ENCODE measurements around the gene ELP1.
"Not testable (repeated sequence)": the region's sequence is repeated elsewhere in the genome, so short reads cannot be mapped to it uniquely, and the experiment has no call there.

ELP1 gene

DNA sequence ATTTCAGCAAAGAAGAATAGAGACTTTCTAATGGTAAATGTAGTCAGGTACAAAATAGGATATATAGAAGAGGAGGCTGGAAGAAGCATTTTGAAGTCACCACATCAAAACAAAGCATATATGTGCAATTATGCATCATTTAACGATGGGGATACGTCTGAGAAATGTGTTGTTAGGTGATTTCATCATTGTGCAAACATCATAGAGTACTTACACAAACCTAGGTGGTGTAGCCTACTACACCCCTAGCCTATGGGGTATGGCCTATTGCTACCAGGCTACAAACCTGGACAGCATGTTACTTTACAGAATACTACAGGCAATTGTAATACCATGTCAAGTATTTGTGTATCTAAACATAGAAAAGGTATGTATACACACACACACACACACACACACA, 28.4 kb downstream of the ELP1 start:
- Histone ChIP-seq H3K4me2 (ENCODE audit: low read length) (no peak overlapping the region), H3K9me3 (ENCODE audit: insufficient read depth, low read length) (no peaks in the 10 kb centered on the region), H3K36me3 (replicated peaks; ENCODE audit: low read depth, low read length) (peaks cover 39% of the 10 kb centered on the region), H3K4me1 (ENCODE audit: low read length) (no peaks in the 10 kb centered on the region), H3K27ac (ENCODE audit: low read length) (no peak overlapping the region), H3K4me3 (ENCODE audit: low read length) (no peak overlapping the region), H2AFZ (ENCODE audit: low read depth, low read length) (no peak overlapping the region), H3K27me3 (ENCODE audit: low read depth, low read length) (no peaks in the 10 kb centered on the region), H4K20me1 (ENCODE audit: insufficient read depth, low read length) (no peaks in the 10 kb centered on the region), H3K9ac (ENCODE audit: low read length) (no peak overlapping the region), H3K79me2 (ENCODE audit: low read length) (no peaks in the 10 kb centered on the region)
- TF ChIP-seq, protein P1, sequence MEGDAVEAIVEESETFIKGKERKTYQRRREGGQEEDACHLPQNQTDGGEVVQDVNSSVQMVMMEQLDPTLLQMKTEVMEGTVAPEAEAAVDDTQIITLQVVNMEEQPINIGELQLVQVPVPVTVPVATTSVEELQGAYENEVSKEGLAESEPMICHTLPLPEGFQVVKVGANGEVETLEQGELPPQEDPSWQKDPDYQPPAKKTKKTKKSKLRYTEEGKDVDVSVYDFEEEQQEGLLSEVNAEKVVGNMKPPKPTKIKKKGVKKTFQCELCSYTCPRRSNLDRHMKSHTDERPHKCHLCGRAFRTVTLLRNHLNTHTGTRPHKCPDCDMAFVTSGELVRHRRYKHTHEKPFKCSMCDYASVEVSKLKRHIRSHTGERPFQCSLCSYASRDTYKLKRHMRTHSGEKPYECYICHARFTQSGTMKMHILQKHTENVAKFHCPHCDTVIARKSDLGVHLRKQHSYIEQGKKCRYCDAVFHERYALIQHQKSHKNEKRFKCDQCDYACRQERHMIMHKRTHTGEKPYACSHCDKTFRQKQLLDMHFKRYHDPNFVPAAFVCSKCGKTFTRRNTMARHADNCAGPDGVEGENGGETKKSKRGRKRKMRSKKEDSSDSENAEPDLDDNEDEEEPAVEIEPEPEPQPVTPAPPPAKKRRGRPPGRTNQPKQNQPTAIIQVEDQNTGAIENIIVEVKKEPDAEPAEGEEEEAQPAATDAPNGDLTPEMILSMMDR (IDR thresholded peaks at IDR 0.05; ENCODE audit: low read depth, low read length), result no peak
- no peak for TF ChIP-seq EZH2phosphoT487 (IDR thresholded peaks at IDR 0.05; ENCODE audit: low read depth)

DNA sequence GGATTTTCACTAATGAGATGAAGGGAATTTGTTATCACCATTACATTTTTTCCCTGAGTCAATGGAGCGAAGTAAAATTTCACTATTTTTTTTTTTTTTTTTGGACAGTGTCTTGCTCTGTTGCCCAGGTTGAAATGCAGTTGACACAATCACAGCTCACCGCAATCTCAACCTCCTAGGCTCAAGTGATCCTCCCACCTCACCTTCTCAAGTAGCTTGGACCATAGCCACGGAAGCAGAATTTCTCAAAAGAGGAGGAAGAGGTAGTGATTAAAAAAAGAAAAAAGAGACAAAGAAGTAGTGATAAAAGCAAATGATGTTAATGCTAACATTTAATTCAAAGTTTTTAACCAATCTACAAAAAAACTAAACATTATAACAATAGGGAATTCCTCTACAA, 29.8 kb downstream of the ELP1 start:
- Histone ChIP-seq H4K20me1 (ENCODE audit: insufficient read depth, low read length) (no peaks in the 10 kb centered on the region), H3K36me3 (replicated peaks; ENCODE audit: low read depth, low read length) (peaks cover 41% of the 10 kb centered on the region), H3K4me2 (ENCODE audit: low read length) (no peak overlapping the region), H3K9me3 (ENCODE audit: insufficient read depth, low read length) (no peaks in the 10 kb centered on the region), H3K9ac (ENCODE audit: low read length) (no peak overlapping the region), H2AFZ (ENCODE audit: low read depth, low read length) (no peak overlapping the region), H3K27ac (ENCODE audit: low read length) (no peak overlapping the region), H3K79me2 (ENCODE audit: low read length) (no peaks in the 10 kb centered on the region), H3K4me3 (ENCODE audit: low read length) (no peak overlapping the region), H3K4me1 (ENCODE audit: low read length) (no peaks in the 10 kb centered on the region), H3K27me3 (ENCODE audit: low read depth, low read length) (no peaks in the 10 kb centered on the region)
- TF ChIP-seq EZH2phosphoT487 (IDR thresholded peaks at IDR 0.05; ENCODE audit: low read depth), result no peak
- TF ChIP-seq, protein P1 (IDR thresholded peaks at IDR 0.05; ENCODE audit: low read depth, low read length), result no peak

DNA sequence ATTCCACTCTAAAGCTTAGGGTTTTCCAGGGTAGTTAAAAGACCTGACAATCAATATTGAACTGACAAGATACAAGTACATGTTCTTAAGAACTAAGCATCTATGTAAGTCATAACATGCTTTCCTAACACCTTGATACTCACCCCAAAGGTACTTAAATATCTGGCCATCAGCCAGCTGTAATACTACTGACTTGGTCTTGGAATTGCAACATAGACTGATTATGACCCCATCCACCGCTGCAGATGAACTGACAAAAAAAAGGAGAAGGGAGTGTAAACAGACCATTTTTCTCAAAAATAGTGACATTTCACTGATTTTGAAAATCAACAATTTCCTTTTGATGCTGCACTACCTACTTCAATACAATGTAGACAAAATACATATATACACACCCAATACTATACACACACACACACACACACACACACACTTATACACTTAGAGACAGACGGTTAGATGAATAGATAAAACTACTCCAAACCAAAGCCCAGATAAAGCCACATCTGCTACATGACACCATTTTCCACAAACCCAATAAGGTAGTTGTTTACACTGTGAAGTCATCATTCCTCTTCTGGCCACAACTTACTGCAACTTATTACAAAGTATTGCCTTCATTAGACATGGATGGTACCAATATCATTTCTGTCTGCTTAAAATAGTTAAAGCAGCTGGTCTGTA, 30.4 kb downstream of the ELP1 start:
- no peak for TF ChIP-seq EZH2phosphoT487 (IDR thresholded peaks at IDR 0.05; ENCODE audit: low read depth)
- TF ChIP-seq, protein P1 (IDR thresholded peaks at IDR 0.05; ENCODE audit: low read depth, low read length), result no peak
- peaks cover 37% of the 10 kb centered on the region for H3K36me3 ChIP-seq (replicated peaks; ENCODE audit: low read depth, low read length)
- no peaks in the 10 kb centered on the region for H3K27me3 ChIP-seq (ENCODE audit: low read depth, low read length)
- H3K27ac ChIP-seq (ENCODE audit: low read length), result no peak overlapping the region
- H3K4me2 ChIP-seq (ENCODE audit: low read length), result no peak overlapping the region
- no peaks in the 10 kb centered on the region for H3K79me2 ChIP-seq (ENCODE audit: low read length)
- no peak overlapping the region for H3K9ac ChIP-seq (ENCODE audit: low read length)
- H3K9me3 ChIP-seq (ENCODE audit: insufficient read depth, low read length), result no peaks in the 10 kb centered on the region
- no peaks in the 10 kb centered on the region for H3K4me1 ChIP-seq (ENCODE audit: low read length)
- H2AFZ ChIP-seq (ENCODE audit: low read depth, low read length), result no peak overlapping the region
- H4K20me1 ChIP-seq (ENCODE audit: insufficient read depth, low read length), result no peaks in the 10 kb centered on the region
- no peak overlapping the region for H3K4me3 ChIP-seq (ENCODE audit: low read length)

DNA sequence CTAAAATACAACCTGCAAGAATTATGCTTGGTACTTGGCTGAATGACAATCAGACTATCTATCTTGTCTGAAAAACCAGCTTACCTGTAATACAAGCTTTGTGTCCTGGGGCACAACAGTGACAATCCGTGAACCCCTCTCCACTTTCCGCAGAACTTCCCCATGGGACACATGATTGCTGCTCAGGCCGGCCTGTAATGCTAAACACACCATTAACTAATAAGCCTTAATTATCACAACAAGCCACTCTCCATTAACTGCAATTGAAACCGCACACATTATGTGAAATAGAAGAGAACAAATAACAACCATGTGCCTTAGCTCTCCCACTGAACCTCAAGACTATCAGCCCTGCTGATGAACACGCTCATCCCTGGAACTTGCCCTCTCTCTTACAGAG, 33.7 kb downstream of the ELP1 start:
- Histone ChIP-seq H4K20me1 (ENCODE audit: insufficient read depth, low read length) (no peaks in the 10 kb centered on the region), H3K36me3 (replicated peaks; ENCODE audit: low read depth, low read length) (peaks cover 40% of the 10 kb centered on the region)
- no peak for TF ChIP-seq EZH2phosphoT487 (IDR thresholded peaks at IDR 0.05; ENCODE audit: low read depth)
- TF ChIP-seq, protein P1 (IDR thresholded peaks at IDR 0.05; ENCODE audit: low read depth, low read length), result no peak

DNA sequence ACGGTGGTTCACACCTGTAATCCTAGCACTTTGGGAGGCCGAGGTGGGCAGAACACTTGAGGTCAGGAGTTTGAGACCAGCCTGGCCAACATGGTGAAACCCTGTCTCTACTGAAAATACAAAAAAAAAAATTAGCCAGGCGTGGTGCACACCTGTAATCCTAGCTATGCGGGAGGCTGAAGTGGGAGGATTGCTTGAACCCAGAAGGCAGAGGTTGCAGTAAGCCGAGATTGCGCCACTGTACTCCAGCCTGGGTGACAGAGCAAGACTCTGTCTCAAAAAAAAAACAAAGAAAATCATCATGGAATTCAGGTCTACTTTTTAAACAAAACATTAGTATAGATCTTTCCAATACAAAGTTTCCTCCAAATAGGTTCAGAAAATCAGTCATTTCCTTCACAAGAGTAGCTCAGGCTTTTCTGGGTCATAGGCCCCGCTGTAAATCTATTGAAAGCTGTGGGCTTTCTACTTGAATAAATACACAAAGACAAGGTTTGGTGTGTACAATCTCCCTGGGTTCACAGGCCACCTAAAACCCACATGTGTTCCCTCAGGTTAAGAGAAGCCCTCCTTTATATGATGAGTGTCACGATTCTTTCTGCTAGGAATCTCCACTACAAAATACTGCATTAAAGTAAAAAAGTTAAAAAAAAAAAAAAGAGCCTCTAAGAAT, 34.8 kb downstream of the ELP1 start:
- H3K4me1 ChIP-seq (ENCODE audit: low read length); H3K9ac ChIP-seq (ENCODE audit: low read length); H3K27ac ChIP-seq (ENCODE audit: low read length); H4K20me1 ChIP-seq (ENCODE audit: insufficient read depth, low read length); H3K4me2 ChIP-seq (ENCODE audit: low read length); H3K4me3 ChIP-seq (ENCODE audit: low read length); H2AFZ ChIP-seq (ENCODE audit: low read depth, low read length); H3K79me2 ChIP-seq (ENCODE audit: low read length); H3K9me3 ChIP-seq (ENCODE audit: insufficient read depth, low read length); H3K27me3 ChIP-seq (ENCODE audit: low read depth, low read length): not testable (repeated sequence)
- peaks cover 49% of the 10 kb centered on the region for H3K36me3 ChIP-seq (replicated peaks; ENCODE audit: low read depth, low read length)

More for the DNA sequence above, 33.7 kb downstream of the ELP1 start:
- H3K4me2 ChIP-seq (ENCODE audit: low read length), result no peak overlapping the region
- no peaks in the 10 kb centered on the region for H3K79me2 ChIP-seq (ENCODE audit: low read length)
- no peak overlapping the region for H3K9ac ChIP-seq (ENCODE audit: low read length)
- H3K4me1 ChIP-seq (ENCODE audit: low read length), result no peaks in the 10 kb centered on the region
- H3K27me3 ChIP-seq (ENCODE audit: low read depth, low read length), result no peaks in the 10 kb centered on the region
- no peak overlapping the region for H3K27ac ChIP-seq (ENCODE audit: low read length)
- H3K9me3 ChIP-seq (ENCODE audit: insufficient read depth, low read length), result no peaks in the 10 kb centered on the region
- H2AFZ ChIP-seq (ENCODE audit: low read depth, low read length), result no peak overlapping the region
- H3K4me3 ChIP-seq (ENCODE audit: low read length), result no peak overlapping the region

Measured in OCI-LY3 (cell line).